OCI-LY1 (cell line): ENCODE measurements around the gene ZNF507.
A peak's percentile ranks its signal among the peaks of the same experiment; 100 is the strongest.
"Not testable (repeated sequence)": the region's sequence is repeated elsewhere in the genome, so short reads cannot be mapped to it uniquely, and the experiment has no call there.

Experiments
- H2AFZ ChIP-seq: fragments of 200-600 bp; sonication (generic), shearing (Covaris generic); 2 replicates; pipeline ENCODE4 v1.6.0; 2014; ENCODE audit warnings: antibody characterized with exemption, mild to moderate bottlenecking, low read length
- H3F3A ChIP-seq: fragments of 200-600 bp; sonication (generic), shearing (Covaris generic); 2 replicates; pipeline ENCODE4 v1.6.0; 2014; ENCODE audit warnings: mild to moderate bottlenecking, antibody characterized with exemption, low read length, moderate library complexity; ENCODE audit not compliant: insufficient read depth
- H3K27ac ChIP-seq: fragments of 200-600 bp; sonication (generic); 2 replicates; pipeline ENCODE4 v1.5.1; 2014; ENCODE audit warnings: low read length, mixed run types, mild to moderate bottlenecking, low read depth; ENCODE audit not compliant: poor library complexity, severe bottlenecking
- H3K27me3 ChIP-seq: fragments of 200-600 bp; sonication (generic); 2 replicates; pipeline ENCODE4 v1.6.0; 2014; ENCODE audit warnings: antibody characterized with exemption, mild to moderate bottlenecking, low read length, moderate library complexity; ENCODE audit not compliant: insufficient read depth
- H3K36me3 ChIP-seq: fragments of 200-600 bp; sonication (generic); 2 replicates; pipeline ENCODE4 v1.6.1; 2014; ENCODE audit warnings: mild to moderate bottlenecking, antibody characterized with exemption, low read length, moderate library complexity, mixed read lengths; ENCODE audit not compliant: insufficient read depth
- H3K4me1 ChIP-seq: fragments of 200-600 bp; sonication (generic); 2 replicates; pipeline ENCODE4 v1.5.1; 2014; ENCODE audit warnings: mild to moderate bottlenecking, low read length, moderate library complexity; ENCODE audit not compliant: insufficient read depth, severe bottlenecking
- H3K4me2 ChIP-seq: fragments of 200-600 bp; sonication (generic), shearing (Covaris generic); 2 replicates; pipeline ENCODE4 v1.6.1; 2014; ENCODE audit warnings: low read length
- H3K4me3 ChIP-seq: fragments of 200-600 bp; sonication (generic); 2 replicates; pipeline ENCODE4 v1.5.1; 2014; ENCODE audit warnings: low read length, low read depth, mild to moderate bottlenecking, mixed read lengths; ENCODE audit not compliant: poor library complexity, severe bottlenecking
- H3K79me2 ChIP-seq: fragments of 200-600 bp; shearing (Covaris generic); 2 replicates; pipeline ENCODE4 v1.6.1; 2016; ENCODE audit warnings: mixed run types, low read length, mixed read lengths; ENCODE audit not compliant: insufficient read depth
- H3K9ac ChIP-seq: fragments of 200-600 bp; sonication (generic), shearing (Covaris generic); 2 replicates; pipeline ENCODE4 v1.6.1; 2014; ENCODE audit warnings: mild to moderate bottlenecking, low read length, mixed read lengths
- H3K9me2 ChIP-seq: fragments of 200-600 bp; sonication (generic), shearing (Covaris generic); 2 replicates; pipeline ENCODE4 v1.6.1; 2014; ENCODE audit warnings: low read depth, mild to moderate bottlenecking, low read length, mixed read lengths
- H3K9me3 ChIP-seq: fragments of 200-600 bp; shearing (Covaris generic); 2 replicates; pipeline ENCODE4 v1.6.1; 2014; ENCODE audit warnings: low read length, mixed read lengths
- H4K20me1 ChIP-seq: fragments of 200-600 bp; sonication (generic), shearing (Covaris generic); 2 replicates; pipeline ENCODE4 v1.6.0; 2016; ENCODE audit warnings: mild to moderate bottlenecking, low read length; ENCODE audit not compliant: insufficient read depth
- EZH2 ChIP-seq: fragments of 200-600 bp; sonication (generic), shearing (Covaris generic); IDR thresholded peaks from 2 replicates; pipeline ENCODE4 v1.8.0; 2017; ENCODE audit warnings: borderline replicate concordance, mixed run types, mild to moderate bottlenecking, antibody characterized with exemption, low read length, moderate library complexity, mixed read lengths
- TF ChIP-seq, protein P1 (sequence below): fragments of 200-600 bp; sonication (generic), shearing (Covaris generic); IDR thresholded peaks from 2 replicates; pipeline ENCODE4 v1.5.1; 2017; ENCODE audit warnings: mild to moderate bottlenecking, antibody characterized with exemption, low read length, moderate library complexity, mixed read lengths

The ZNF507 gene

GRCh38 chr19:32418155-32418554 is 72.7 kb downstream of the ZNF507 start:
- no peak overlapping the region for H3K4me3 ChIP-seq
- no peaks in the 10 kb centered on the region for H3K27me3 ChIP-seq
- no peaks in the 10 kb centered on the region for H3F3A ChIP-seq
- no peak overlapping the region for H3K4me2 ChIP-seq
- H3K4me1 ChIP-seq = peaks cover 12% of the 10 kb centered on the region
- H3K9me3 ChIP-seq = no peaks in the 10 kb centered on the region
- H3K36me3 ChIP-seq = peaks cover 38% of the 10 kb centered on the region
- H2AFZ ChIP-seq = no peak overlapping the region
- no peak for TF ChIP-seq EZH2
- TF ChIP-seq, protein P1, sequence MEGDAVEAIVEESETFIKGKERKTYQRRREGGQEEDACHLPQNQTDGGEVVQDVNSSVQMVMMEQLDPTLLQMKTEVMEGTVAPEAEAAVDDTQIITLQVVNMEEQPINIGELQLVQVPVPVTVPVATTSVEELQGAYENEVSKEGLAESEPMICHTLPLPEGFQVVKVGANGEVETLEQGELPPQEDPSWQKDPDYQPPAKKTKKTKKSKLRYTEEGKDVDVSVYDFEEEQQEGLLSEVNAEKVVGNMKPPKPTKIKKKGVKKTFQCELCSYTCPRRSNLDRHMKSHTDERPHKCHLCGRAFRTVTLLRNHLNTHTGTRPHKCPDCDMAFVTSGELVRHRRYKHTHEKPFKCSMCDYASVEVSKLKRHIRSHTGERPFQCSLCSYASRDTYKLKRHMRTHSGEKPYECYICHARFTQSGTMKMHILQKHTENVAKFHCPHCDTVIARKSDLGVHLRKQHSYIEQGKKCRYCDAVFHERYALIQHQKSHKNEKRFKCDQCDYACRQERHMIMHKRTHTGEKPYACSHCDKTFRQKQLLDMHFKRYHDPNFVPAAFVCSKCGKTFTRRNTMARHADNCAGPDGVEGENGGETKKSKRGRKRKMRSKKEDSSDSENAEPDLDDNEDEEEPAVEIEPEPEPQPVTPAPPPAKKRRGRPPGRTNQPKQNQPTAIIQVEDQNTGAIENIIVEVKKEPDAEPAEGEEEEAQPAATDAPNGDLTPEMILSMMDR = no peak
- no peaks in the 10 kb centered on the region for H4K20me1 ChIP-seq
- H3K27ac ChIP-seq = no peak overlapping the region
- H3K9ac ChIP-seq = no peak overlapping the region
- H3K9me2 ChIP-seq = no peaks in the 10 kb centered on the region
- H3K79me2 ChIP-seq = no peaks in the 10 kb centered on the region

DNA sequence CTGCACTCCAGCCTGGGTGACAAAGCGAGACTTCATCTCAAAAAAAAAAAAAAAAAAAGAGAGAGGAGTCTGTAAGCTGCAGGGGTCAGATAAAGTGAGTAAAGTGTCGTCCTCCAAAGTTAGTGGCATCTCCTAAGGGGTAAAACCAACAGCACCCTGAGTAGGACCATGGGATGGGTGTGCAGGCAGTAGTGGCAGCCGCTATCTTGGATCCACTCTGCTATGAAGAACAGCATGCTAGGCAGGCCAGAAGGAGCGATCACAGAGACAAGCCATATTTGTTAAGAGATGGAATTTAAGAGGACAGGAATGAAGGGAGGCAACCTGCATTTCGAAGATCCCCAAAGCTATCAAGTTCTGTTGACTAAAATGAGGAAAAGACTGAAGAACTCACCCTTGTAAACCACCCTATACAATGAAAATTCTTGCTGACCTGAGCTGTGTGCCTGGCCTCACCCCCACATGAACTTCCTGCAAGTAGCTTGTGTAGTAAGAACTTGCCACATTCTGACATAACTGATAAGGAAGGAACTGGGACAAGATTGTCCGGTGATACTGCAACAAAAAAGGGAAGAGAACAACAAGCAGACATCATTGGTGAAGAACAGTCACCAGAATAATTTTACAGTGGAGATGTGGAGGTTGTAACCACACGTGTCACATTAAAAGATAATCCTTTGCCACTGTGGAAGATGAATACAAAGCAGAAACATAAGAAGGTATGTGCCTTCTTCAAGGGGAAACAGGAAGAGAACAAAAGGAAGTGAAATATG is 76.4 kb downstream of the ZNF507 start:
- H3K36me3 ChIP-seq = 0 out of 2 replicates have a peak, but pooled peaks cover 11% of the 10 kb centered on the region
- H3K79me2 ChIP-seq = no peaks in the 10 kb centered on the region
- peaks cover 12% of the 10 kb centered on the region for H3K4me1 ChIP-seq
- H3F3A ChIP-seq = no peaks in the 10 kb centered on the region
- H3K9me3 ChIP-seq = no peaks in the 10 kb centered on the region
- H3K4me2 ChIP-seq = peak overlapping the region; percentile 2; the same call in 1 of the 2 replicates
- no peaks in the 10 kb centered on the region for H3K27me3 ChIP-seq
- no peaks in the 10 kb centered on the region for H4K20me1 ChIP-seq
- H3K27ac ChIP-seq = peak overlapping the region; percentile 52
- no peaks in the 10 kb centered on the region for H3K9me2 ChIP-seq
- H3K9ac ChIP-seq = no peak overlapping the region; the same call in 1 of the 2 replicates
- no peak for TF ChIP-seq EZH2
- TF ChIP-seq, protein P1 = no peak
- no peak overlapping the region for H3K4me3 ChIP-seq
- H2AFZ ChIP-seq = no peak overlapping the region

- Histone ChIP-seq H3K9me3 (no peaks in the 10 kb centered on the region), H3F3A (no peaks in the 10 kb centered on the region), H3K4me1 (peaks cover 12% of the 10 kb centered on the region), H3K9me2 (no peaks in the 10 kb centered on the region), H3K4me2 (peak overlapping the region; percentile 2; the same call in 1 of the 2 replicates), H4K20me1 (no peaks in the 10 kb centered on the region), H2AFZ (no peak overlapping the region), H3K9ac (no peak overlapping the region; the same call in 1 of the 2 replicates), H3K4me3 (no peak overlapping the region), H3K27me3 (no peaks in the 10 kb centered on the region), H3K36me3 (0 out of 2 replicates have a peak, but pooled peaks cover 9% of the 10 kb centered on the region), H3K27ac (peak overlapping the region; percentile 52), H3K79me2 (no peaks in the 10 kb centered on the region)
- TF ChIP-seq, protein P1 = no peak
- TF ChIP-seq EZH2 = no peak
These were observed 77.0 kb downstream of the ZNF507 start for GRCh38 chr19:32422435-32422834.

DNA sequence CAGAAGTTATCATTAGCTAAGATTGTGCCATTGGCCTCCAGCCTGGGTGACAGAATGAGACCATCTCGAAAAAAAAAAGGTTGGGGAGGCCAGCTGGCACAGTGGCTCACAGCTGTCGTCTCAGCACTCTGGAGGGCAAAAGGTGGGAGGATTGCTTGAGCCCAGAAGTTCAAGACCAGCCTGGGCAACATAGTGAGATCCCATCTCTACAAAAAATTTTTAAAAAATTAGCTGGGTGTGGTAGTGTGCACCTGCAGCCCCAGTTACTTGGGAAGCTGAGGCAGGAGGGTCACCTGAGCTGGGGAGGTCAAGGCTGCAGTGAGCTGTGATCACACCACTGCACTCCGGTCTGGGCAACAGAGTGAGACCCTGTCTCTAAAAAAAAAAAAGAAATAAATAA is 78.5 kb downstream of the ZNF507 start:
- Histone ChIP-seq H3K36me3 (0 out of 2 replicates have a peak, but pooled peaks cover 12% of the 10 kb centered on the region), H3K4me1 (peaks cover 12% of the 10 kb centered on the region)
- H3K4me3 ChIP-seq, H3K79me2 ChIP-seq, H3F3A ChIP-seq, H3K9ac ChIP-seq, H4K20me1 ChIP-seq, H3K27ac ChIP-seq, H3K9me3 ChIP-seq, H3K27me3 ChIP-seq, H2AFZ ChIP-seq, H3K4me2 ChIP-seq, H3K9me2 ChIP-seq: not testable (repeated sequence)
